T-helper 9 cell (primary cell): ENCODE results near the gene TIMM10.
A peak's percentile ranks its signal among the peaks of the same experiment; 100 is the strongest.

Experiments
- DNase-seq: peaks from one replicate; pipeline ENCODE4 v3.0.0-alpha.2; 2020

The TIMM10 gene

DNA sequence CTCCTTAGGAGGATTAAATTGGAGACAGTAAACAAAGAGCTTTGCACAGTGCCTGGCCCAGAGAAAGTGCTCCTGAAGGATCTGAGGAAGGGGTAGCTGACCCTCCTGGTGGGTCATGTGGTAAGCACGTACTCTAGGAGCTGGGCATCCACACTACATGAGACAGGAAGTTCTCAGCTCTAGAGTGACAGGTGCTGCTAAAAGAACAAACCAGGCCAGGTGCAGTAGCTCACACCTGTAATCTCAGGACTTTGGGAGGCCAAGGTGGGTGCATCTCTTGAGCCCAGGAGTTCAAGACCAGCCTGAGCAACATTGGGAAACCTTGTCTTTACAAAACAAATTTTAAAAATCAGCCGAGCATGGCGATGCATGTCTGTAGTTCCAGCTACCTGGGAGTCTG lies 28.2 kb downstream of the TIMM10 start:
- DNase-seq, result no peak

DNA sequence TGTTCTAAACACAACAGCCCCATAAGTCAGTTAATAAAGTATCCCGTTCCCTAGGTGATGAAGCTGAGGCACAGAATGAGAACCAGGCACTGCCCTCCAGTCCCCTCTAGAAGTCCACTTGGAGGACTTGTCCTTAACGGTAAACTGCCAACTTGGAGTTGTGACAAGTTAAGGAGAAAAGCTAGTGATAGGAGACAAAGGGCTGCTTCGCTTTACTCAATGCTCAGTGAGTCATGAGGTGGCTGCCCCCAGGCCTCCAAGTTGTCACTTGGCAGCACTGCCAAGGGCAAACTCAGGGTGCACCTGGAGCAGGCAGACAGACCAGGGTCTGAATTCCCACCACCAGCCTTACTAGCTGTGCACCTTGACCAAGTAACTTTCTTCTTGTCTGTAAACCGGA lies 28.6 kb downstream of the TIMM10 start:
- no peak for DNase-seq

DNA sequence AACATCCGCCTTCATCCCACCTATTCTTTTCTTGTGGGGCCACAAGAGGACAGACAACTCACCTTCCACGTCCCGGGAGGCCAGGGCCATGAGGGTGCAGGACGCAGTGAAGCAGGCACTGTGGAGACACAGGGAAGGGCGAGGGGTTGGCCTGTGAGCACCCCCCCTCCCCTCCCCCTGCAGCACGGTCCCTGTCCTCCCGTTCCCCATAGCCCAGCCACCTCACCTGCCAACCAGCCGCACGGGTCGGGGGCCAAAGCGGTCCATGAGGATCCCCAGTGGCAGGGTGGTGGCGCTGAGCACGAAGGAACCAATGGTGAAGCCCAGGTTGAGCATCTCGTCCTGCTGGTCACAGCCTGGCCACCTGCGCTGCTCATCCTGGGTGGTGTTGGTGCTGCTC lies 29.6 kb downstream of the TIMM10 start:
- no peak for DNase-seq

DNA sequence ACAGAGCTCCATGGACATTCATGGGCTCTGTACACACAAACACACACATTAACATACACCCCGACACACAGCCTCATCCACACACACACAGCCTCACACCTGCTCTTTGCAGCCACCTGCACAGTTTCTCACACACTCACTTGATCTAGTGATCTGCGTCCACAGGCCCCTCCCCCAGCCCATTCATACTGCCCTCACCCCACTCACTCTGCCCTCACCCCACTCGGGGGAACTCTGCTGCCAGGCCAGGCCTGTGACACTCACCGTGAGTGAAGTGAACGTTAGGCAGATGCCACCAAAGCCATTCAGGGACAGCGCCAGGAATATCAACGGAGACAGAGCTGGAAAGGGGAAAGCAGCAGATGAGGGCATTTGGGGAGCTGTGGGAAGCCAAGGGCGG lies 30.0 kb downstream of the TIMM10 start:
- no peak for DNase-seq

DNA sequence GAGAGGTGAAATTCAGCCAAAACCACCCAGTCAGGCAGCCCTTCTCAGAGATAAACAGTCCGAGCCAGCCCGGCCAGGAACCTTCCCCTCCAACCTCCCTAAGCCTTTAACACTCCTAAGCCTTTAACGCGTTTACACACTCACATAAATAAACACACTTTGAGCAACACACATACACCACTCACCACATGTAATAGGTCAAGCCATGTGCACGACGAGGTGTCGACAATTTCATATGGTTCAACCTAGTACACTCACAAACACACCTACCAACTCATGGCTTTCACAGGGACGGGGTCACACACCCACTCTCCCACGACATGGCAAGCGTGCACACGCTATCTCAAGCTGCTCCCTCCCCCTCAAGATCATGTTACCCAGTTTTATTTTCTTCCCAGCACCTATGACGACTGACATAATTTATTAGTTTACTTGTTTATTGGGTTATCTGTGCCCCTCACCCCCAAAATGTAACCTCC lies 30.5 kb downstream of the TIMM10 start:
- DNase-seq, result no peak

DNA sequence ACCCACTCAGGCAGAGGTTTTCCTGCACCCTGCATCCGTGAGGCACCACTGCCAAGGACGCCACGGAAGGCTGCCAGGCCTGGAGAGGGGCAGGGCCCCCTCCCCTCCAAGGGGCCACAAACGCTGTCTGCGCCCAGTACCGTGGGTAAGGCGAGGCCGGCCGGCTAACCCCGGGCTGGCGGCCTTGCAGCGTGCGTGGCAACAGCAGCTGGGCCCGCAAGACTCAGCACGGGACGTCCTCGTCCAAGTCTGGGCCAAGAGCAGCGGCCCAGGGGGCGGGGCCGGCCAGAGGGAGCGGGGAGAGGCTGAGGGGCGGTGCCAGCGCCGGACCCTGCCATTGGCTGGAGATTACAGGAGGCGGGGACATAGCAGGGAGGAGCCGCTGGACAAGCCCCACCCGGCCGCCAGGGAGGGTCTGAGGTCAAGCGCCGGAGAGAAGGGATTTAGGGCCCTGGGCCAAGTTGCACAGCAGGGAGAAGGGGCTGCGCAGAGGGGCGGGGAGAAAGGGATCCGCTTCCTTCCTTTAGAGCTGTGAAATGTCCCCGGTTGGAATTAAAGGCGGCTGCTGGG lies 31.1 kb downstream of the TIMM10 start:
- DNase-seq, result no peak

DNA sequence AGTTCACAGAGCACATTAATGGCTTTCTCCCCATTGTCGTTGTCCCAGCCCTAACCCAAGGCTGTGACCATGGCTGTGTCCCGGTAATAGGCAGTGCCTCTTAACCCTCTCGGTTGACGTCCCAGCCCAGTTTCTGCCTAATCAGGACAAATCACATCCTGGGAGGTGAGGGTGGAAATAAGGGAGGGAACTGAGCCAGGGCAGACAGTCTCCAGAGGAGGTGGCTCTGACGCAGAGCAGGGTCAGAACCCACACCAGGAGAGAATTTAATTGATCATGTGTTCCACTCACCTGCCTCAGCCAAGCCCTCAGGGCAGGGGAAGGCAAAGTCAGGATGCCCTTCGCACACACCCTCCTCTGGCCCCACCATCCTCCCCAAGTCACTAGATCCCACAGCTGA lies 32.0 kb downstream of the TIMM10 start:
- no peak for DNase-seq

DNA sequence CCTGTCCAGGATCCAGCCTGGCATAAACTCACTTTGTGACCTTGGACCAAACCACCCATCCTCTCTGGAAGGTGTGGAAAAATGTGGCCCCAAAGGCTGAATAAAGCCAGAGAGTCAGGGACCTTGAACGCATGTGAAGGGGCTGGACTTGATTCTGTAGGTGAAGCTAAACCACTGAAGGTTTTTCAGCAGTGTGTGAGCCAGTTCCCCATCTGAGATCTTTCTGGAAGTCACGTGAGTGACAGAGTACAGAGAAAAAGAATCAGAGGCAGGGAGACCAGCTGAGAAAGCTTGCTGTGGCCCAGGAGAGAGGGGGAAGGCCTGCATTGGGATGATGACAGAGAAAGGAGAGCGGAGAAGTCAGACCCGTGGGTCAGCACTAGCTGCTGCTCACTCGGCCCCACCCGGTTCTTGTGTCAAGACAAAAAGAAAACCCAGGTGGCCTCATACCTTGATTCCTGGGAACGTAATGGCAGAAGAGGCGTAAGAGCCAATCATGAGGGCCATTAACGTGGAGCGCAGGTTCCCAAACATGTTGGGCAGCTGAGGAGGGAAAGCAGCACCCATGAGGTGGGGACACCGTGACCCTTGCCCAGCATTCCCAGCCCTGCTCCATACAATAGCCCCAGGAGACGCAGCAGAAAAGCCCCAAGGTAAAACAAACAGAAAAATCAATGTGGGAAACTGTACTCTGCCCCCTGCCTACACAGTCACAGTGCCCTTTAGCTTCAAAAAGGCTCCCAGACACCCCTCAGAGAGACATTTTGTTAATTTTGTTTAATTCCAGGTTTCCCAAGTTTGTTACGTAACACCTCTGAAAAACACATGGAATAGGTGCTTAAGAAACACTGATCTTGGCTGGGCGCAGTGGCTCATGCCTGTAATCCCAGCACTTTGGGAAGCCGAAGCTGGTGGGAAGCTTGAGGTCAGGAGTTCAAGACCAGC lies 33.0 kb downstream of the TIMM10 start:
- no peak for DNase-seq

DNA sequence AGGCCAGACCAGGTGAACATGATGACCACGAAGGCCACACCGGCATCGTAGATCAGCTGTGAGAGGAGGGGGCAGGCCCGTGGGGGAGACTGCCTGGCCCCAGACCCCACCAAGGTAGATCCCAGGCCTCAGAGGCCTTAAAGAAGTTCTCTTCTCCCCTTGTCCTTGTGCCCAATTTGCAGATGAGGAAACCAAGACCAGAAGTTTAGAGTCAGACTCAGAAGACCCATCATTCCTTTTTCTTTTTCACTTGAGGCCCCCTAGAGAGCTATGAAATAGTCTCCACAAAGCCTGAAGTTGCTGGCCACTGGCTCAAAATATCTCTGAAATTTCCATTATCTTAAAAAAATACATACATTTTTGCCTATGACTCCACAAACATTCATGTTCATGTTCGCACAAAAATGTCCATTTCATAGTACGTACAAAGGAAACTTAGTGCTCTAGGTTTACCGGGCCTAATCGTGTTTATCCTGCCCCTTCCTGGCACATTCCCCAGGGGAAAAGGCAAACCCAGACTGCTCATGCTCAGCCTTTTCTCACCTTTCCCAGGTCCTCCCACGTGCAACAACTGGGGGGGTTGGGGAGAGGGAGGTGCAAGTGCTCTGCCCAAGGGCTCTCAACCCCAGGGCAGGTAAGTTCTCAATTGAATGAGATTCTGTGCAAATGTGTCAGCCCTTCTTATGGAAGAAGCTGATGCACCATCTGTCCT lies 34.3 kb downstream of the TIMM10 start:
- no peak for DNase-seq

DNA sequence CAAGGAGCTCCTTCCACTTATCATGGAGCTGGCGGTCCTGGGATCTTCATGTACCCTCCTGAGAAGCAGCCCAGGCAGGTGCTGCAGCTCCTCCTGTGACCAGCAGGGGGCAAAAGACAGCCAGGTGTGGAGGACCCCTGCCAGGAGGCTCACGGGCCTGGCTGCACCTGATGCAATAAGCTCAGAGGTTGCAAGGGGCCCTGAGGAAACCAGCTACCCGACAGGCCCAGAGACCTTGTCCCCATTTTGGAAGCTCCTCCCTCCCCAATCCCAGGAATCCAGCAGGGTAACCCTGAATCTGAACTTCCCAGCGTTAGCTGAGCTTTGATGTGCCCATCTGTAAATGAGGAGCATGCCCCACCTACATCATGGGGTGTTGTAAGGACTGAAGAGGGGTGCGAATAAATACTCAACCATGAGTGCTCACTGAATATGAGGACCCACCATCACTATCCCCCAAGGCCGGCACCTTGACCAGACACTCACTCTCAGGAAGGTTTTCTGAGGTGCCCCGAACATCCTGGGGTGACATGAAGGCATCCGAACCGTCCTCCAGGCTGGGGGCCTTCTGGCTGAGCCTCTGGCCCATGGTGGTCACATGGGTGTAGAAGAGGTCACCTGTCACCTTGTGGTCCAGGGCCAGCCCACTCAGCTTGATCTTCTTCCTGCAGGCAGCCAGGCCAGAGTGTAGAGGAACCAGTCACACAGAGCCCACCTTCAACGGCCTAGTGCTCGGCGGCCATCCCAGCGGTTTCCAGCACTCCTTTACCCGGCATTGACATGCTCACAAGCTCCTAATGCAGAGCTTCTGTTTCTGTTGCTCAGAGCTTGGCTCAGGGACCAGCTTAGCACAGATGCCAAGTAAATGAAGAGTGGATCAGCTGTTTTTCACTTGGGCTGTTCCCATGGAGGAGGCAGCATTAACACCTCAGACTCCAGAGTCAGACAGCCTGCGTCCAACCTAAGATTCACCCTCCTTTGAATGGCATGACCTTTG lies 36.7 kb downstream of the TIMM10 start:
- peak; percentile 65 for DNase-seq

DNA sequence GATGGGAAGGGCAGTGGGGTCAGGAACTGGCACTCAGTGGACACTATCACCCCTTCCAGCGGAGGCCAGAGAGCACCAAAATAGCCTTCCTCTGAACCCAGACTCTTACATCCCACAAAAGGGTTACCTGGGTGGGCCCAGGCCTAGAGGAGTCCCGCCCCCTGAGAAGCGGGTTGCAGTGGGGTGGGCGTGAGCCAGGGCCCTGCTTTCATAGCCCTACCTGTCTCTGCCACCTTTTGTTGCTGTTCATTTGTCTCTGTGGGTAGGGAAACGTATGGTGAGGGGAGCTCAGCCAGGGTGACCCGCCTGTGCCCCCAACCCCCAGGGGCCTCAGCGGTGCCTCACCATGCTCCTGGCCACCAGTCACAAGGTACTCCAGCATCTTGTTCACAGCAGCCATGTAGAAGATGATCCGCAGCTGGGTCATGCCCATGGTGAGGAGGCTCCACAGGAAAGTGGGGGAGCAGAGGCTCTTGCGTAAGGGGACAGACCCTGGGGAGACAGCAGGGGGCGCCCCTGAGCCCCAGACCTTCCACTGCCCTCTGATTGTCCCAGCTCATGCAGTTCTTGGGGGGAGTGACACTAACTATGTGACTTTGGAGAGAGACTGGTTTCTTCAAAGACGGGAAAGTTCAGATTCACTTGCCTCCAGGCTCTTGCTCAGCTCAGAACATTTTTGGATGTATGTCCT lies 39.0 kb downstream of the TIMM10 start:
- peak; percentile 32 for DNase-seq

DNA sequence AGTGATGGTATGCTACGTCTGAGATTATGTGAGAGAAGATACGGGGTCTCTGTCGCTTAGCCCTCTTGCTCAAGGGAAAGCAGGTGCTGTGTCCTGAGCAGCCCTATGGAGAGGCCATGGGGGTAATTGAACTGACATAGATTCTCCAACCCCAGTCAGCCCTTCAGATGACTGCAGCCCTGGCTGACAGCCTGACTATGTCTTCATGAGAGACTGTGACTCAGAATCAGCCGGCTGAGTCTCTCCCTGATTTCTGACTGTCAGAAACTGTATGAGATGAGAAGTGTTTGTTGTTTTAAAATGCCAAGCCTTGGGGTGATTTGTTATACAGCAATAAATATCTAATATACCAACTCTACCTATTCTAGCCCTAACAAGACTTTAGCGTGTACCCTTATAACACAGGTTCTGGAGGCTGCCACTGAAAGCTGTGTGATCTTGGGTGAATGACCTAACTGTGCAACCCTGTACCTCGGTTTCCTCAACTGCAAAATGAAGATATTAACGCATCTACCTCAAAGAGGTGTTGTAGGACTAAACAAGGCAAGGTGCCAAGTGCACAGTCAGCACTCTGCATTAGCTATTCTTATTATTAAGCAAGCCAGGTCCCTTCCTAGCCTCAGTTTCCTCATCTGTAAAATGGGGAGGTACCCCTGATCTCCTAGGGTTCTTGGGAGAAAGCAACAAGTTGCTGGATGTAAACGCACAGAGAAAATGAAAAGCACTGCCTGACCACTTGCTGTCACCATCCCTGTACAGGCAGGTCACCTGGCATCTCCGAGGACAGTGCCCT lies 39.9 kb downstream of the TIMM10 start:
- DNase-seq, result no peak

DNA sequence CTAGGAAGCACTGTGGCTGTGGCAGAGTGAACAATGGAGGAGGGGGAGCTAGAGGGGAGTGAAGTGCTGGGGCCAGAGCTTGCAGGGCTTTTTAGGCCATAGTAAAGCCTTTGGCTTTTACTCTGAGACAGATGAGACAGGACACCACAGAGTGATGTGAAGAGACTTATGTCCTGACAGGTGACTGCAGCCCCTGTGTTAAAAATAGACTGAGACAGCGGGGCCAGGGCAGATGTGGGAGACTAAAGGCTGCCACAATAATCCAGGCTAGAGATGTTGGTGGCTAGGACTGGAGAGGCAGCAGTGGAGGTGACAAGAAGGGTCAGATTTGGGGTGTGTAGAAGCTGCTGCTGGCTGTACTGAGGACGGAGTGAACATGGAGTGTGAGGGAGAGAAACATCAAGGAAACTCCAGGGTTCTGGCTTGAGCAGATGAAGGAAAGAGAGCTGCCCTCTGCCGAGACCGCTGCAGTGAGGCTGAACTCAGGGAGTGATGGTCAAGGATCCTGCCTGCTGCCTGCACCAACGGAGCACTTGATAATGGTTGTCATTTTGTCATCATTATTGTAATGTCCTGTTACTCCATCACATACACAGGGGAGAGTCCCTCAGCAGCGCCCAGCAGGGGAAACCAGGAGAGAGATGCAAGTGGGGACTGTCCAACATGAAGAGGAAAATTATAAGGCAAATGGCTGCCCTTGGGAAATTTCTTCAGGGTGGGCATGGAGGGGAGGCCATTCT lies 42.5 kb downstream of the TIMM10 start:
- no peak for DNase-seq

DNA sequence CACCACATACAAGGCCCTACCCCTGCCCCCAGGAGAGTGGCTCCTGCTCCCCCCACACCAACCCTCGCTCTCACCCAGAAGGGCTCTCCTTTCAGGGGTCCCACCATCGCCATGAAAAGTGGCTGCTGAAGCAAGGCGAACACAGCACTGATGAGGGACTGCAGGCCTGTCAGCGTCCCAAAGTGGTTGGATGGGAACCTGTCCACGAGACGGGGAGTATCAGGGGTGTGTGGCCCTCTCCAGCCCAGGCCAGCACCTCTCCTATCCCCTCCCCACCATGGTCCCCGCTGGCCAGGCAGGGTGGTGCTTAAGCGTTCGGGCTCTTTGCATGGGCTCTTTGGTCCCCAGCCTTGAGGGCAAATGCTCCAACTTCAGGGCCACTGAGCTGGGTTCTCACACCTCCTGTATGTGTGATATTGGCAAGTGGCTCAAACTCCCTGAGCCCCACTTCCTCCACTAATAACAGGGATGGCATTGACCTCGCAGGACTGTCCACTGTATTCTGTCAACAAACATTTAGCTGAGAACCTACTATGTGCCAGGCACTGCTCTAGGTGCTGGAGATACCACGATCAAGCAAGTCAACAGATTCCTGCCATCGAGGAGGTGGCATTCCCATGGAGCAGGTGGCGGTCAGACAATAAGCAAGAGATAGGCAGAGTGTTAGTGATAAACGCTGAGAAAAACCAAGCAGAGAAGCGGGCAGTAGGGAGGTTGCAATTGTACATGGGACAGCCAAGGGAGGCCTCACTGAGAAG lies 43.4 kb downstream of the TIMM10 start:
- no peak for DNase-seq

DNA sequence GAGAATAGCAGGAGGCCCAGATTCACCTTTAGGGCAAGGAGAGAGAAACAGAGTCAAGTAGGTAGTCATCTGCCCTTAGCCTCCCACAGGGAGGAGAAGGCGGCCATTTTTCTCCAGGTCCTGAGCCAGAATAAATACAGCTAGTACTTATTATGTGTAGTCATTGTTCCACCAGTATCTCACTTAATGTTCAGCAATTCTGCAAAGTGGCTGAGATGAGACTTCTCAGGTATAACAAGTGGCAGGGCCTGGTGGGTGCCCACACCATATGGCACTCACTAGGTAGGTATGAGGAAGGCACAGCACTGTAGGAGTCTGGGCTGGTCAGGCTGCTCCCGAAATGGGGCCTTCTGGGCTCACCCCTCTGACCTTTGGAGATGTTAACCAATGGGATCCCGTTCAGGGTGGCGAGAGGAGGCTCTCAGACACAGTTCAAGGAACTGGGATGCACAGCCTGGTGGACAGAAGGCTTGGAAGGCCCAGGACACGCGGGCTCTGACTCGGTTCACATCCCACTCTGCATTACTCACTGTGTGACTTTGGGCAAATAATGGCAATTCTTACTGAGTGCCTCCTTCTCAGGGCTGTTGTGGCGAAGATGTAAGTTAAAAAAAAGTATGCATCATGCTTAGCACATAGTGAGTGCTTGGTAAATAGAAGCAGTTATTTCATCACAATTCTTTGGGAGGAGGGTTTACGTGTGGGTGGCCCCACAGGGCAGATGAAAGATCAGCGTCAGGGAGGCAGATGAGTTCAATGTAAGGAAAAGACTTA lies 45.1 kb downstream of the TIMM10 start:
- no peak for DNase-seq

DNA sequence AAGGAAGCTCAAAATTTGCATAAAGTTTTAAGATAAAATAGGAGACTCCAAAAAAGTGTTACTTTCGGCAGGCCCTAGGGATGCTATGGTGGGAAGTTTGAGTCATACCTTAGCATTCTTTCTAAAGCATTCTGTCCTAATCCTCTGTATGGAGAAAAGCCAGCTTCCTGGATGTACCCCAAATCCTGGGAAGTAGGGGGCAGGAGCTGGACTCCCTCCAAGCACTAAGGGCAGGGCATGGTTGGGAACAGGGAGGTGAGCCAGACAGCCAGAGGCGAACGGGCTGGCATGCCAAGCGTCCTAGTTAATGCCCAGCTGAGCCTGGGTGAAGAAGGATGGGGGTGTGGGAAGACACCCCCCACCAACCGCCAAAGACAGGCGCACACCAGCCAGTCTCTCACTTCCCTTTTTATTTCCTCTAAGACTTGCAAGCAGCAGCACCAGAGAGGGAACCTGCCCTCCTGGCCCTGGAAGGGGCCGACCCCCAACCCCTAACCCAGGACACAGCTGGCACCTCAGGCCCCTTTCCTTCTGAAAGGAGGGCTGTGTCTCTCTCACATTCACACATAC lies 46.3 kb downstream of the TIMM10 start:
- DNase-seq, result no peak

DNA sequence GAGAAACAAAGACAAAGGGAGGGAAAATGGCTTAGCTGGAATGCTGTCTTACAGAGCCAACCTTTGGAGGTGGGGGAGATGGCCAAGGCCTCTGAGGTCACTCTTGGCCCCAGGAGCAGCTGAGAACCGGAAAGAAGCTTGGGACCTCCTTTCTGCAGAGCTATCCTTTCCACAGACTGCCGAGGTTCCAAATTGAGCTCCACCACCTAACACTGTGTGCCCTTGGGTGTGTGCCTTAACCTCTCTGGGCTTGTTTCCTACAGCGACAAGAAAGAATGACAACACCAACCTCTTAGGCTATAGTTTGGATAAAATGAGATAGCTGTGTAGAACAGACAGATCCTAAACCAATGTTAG lies 47.0 kb downstream of the TIMM10 start:
- DNase-seq, result no peak
